HCT116 (cell line): ENCODE measurements around the gene NEDD4L.

ENCODE experiments used
- ATF3 ChIP-seq: IDR thresholded peaks from 2 replicates; pipeline ENCODE4 v1.6.1; 2012
- ELF1 ChIP-seq: IDR thresholded peaks from 2 replicates; pipeline ENCODE4 v1.6.1; 2012; ENCODE audit warnings: low read depth, borderline replicate concordance
- EZH2 ChIP-seq: fragments of 200-600 bp; sonication (generic); IDR thresholded peaks from 2 replicates; pipeline ENCODE4 v1.6.1; 2017; ENCODE audit warnings: antibody characterized with exemption, mixed run types
- EZH2phosphoT487 ChIP-seq: fragments of 200-600 bp; IDR thresholded peaks from 2 replicates; pipeline ENCODE4 v1.6.1; 2018; ENCODE audit warnings: antibody characterized with exemption, borderline replicate concordance
- MAX ChIP-seq: IDR thresholded peaks from 2 replicates; pipeline ENCODE4 v1.6.1; 2012
- POLR2A ChIP-seq: IDR thresholded peaks from 2 replicates; pipeline ENCODE4 v1.7.0; 2011; ENCODE audit warnings: borderline replicate concordance; ENCODE audit not compliant: insufficient read depth, insufficient read length; ENCODE audit errors: extremely low read depth
- POLR2AphosphoS5 ChIP-seq: IDR thresholded peaks from 2 replicates; pipeline ENCODE4 v1.6.1; 2011; ENCODE audit warnings: mild to moderate bottlenecking, low read depth, low read length, moderate library complexity
- REST ChIP-seq: IDR thresholded peaks from 2 replicates; pipeline ENCODE4 v1.6.1; 2012; ENCODE audit warnings: low read depth
- SP1 ChIP-seq: IDR thresholded peaks from 2 replicates; pipeline ENCODE4 v1.6.1; 2012; ENCODE audit warnings: low read depth
- ZFX ChIP-seq: fragments of 450-650 bp; IDR thresholded peaks from 2 replicates; pipeline ENCODE4 v1.6.1; 2017
- ZNF274 ChIP-seq: fragments of 200-500 bp; sonication (Bioruptor generic); IDR thresholded peaks from 2 replicates; pipeline ENCODE4 v1.6.1; 2014; ENCODE audit warnings: mild to moderate bottlenecking, low read depth, low read length, inconsistent platforms
- TF ChIP-seq, protein P1 (sequence below), 3 experiments: fragments of 200-600 bp in 1 of 3; sonication (generic) in 1 of 3; IDR thresholded peaks in 2 of 3; conservative IDR thresholded peaks in 1 of 3; 2 replicates each; pipeline ENCODE4 v1.5.1; 2012 to 2017; ENCODE audit warnings: low read depth in 2 of 3, low read length in 2 of 3, antibody characterized with exemption in 1 of 3, borderline replicate concordance in 1 of 3, control low read depth in 1 of 3, mild to moderate bottlenecking in 1 of 3, mixed read lengths in 1 of 3, mixed run types in 1 of 3, moderate library complexity in 1 of 3; ENCODE audit not compliant: insufficient read depth in 1 of 3

DNA sequence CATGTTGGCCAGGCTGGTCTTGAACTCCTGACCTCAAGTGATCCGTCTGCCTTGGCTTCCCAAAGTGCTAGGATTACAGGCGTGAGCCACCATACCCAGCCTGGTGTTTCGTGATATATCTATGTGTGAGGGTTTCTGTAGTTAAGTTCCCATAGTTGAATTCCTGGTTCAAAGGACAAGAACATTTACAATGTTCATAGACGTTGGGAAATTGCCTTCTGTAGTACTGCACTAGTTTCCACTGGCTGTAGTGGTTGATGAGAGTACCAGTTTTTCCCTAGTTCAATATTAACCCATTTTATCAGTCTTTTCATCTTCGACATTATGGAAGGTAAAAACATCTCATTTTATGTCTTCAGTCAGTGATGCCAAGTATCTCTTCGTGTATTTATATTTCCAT is 171.0 kb downstream of the NEDD4L start:
- TF ChIP-seq POLR2A (no peak), POLR2AphosphoS5 (no peak), ELF1 (no peak), REST (no peak), MAX (no peak), ZFX (no peak), EZH2 (no peak), ATF3 (no peak), EZH2phosphoT487 (no peak), ZNF274 (no peak), SP1 (no peak)
- TF ChIP-seq, protein P1, sequence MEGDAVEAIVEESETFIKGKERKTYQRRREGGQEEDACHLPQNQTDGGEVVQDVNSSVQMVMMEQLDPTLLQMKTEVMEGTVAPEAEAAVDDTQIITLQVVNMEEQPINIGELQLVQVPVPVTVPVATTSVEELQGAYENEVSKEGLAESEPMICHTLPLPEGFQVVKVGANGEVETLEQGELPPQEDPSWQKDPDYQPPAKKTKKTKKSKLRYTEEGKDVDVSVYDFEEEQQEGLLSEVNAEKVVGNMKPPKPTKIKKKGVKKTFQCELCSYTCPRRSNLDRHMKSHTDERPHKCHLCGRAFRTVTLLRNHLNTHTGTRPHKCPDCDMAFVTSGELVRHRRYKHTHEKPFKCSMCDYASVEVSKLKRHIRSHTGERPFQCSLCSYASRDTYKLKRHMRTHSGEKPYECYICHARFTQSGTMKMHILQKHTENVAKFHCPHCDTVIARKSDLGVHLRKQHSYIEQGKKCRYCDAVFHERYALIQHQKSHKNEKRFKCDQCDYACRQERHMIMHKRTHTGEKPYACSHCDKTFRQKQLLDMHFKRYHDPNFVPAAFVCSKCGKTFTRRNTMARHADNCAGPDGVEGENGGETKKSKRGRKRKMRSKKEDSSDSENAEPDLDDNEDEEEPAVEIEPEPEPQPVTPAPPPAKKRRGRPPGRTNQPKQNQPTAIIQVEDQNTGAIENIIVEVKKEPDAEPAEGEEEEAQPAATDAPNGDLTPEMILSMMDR (IDR thresholded peaks at IDR 0.05 in 2 of 3, conservative IDR thresholded peaks at IDR 0.05 in 1 of 3; ENCODE audit: borderline replicate concordance in 1 of 3, insufficient read depth in 1 of 3, low read depth in 2 of 3, low read length in 2 of 3), result no peak
